HepG2 (cell line): ENCODE results near the gene FBXO33. TPM values are rescaled to one million over a fixed set of nuclear protein-coding genes. Genes with fewer than 3 reads are reported as not detected.

Source experiments
- ATAC-seq: fragments of 200-7000 bp; cut with Tn5 transposase; 3 replicates; pipeline ENCODE4 v1.9.1; 2020; ENCODE audit warnings: mild to moderate bottlenecking, moderate library complexity
- BruUV-seq: library from RNA; stranded (reverse); fragments of 400-500 nt; replicated peaks from 2 replicates; lab custom pipeline; 2021; lab: Mats Ljungman, UMichigan
- CTCF ChIA-PET: fragments of 300-600 bp; formaldehyde crosslinking; extraction: SDS; loops from one replicate; lab custom pipeline; 2021; ENCODE audit warnings: low total read pairs, inconsistent platforms, low intra/inter-chr PET ratio; lab: Yijun Ruan, JAX
- POLR2A ChIA-PET: fragments of 350-600 bp; sonication (Branson Sonifier 250); formaldehyde crosslinking; loops from one replicate; lab custom pipeline; 2020; ENCODE audit warnings: antibody characterized with exemption, inconsistent platforms; lab: Yijun Ruan, JAX
- DNase-seq: peaks from one replicate; pipeline ENCODE4 v3.0.0-alpha.2; 2015; ENCODE audit warnings: low spot score
- FAIRE-seq: peaks from 3 replicates; lab custom pipeline; 2011; peaks lifted over from hg19 to GRCh38; lab: Jason Lieb, UNC
- H2AFZ ChIP-seq: one replicate; pipeline ENCODE4 v1.6.1; 2011; ENCODE audit warnings: low read length, inconsistent platforms
- H3K27ac ChIP-seq: fragments of 300-600 bp; 3 replicates; pipeline ENCODE4 v1.8.0; 2011; ENCODE audit warnings: mixed run types, mild to moderate bottlenecking, mixed read lengths, low read length, inconsistent platforms; ENCODE audit not compliant: insufficient read depth; ENCODE audit errors: extremely low read length
- H3K27me3 ChIP-seq, 2 experiments: fragments of 200-600 bp in 1 of 2; 2 replicates in 1 of 2; 3 replicates in 1 of 2; pipeline versions ENCODE4 v1.6.0 to v1.8.0; 2011; ENCODE audit warnings: low read length in 2 of 2, mild to moderate bottlenecking in 2 of 2, moderate library complexity in 2 of 2, inconsistent platforms in 1 of 2; ENCODE audit not compliant: insufficient read depth in 2 of 2, control insufficient read depth in 1 of 2
- H3K36me3 ChIP-seq, 2 experiments: fragments of 200-600 bp in 1 of 2; replicated peaks in 1 of 2; 2 replicates in 1 of 2; 3 replicates in 1 of 2; pipeline versions ENCODE4 v1.5.1 to v1.8.0; 2011; ENCODE audit warnings: low read length in 2 of 2, inconsistent platforms in 1 of 2; ENCODE audit not compliant: insufficient read depth in 2 of 2, control insufficient read depth in 1 of 2
- H3K4me1 ChIP-seq: 2 replicates; pipeline ENCODE4 v1.5.1; 2012; ENCODE audit warnings: low read length, inconsistent platforms; ENCODE audit not compliant: insufficient read depth
- H3K4me2 ChIP-seq: 2 replicates; pipeline ENCODE4 v1.6.0; 2011; ENCODE audit warnings: low read depth, low read length, inconsistent platforms
- H3K4me3 ChIP-seq, 3 experiments: fragments of 200-600 bp in 1 of 3; sonication (generic), shearing (Covaris generic) in 1 of 3; replicated peaks in 1 of 3; 2 replicates each; pipeline ENCODE4 v1.5.1; 2011 to 2016; ENCODE audit warnings: low read length in 3 of 3, inconsistent platforms in 2 of 3, low read depth in 2 of 3, mild to moderate bottlenecking in 2 of 3, control low read depth in 1 of 3, mixed read lengths in 1 of 3; ENCODE audit not compliant: insufficient read depth in 1 of 3
- H3K79me2 ChIP-seq: one replicate; pipeline ENCODE4 v1.6.1; 2011; ENCODE audit warnings: low read length, inconsistent platforms; ENCODE audit not compliant: insufficient read depth
- H3K9ac ChIP-seq: 2 replicates; pipeline ENCODE4 v1.6.0; 2011; ENCODE audit warnings: mild to moderate bottlenecking, low read depth, low read length, inconsistent platforms; ENCODE audit not compliant: insufficient read depth
- H3K9me3 ChIP-seq: 2 replicates; pipeline ENCODE4 v1.5.1; 2012; ENCODE audit warnings: mild to moderate bottlenecking, low read length
- H4K20me1 ChIP-seq: 2 replicates; pipeline ENCODE4 v1.6.0; 2011; ENCODE audit warnings: inconsistent platforms, mild to moderate bottlenecking, low read length, moderate library complexity; ENCODE audit not compliant: insufficient read depth
- ARID2 ChIP-seq: sonication (generic); formaldehyde crosslinking; IDR thresholded peaks from 2 replicates; pipeline ENCODE4 v1.8.1; 2022; ENCODE audit warnings: mild to moderate bottlenecking, missing genetic modification reagents, borderline replicate concordance
- CBX2 ChIP-seq, 2 experiments: fragments of 200-600 bp in 1 of 2; sonication (generic); formaldehyde crosslinking in 1 of 2; IDR thresholded peaks; 2 replicates each; pipeline versions ENCODE4 v1.7.0 to v1.8.1; 2018 to 2022; ENCODE audit warnings: low read depth in 2 of 2, low read length in 1 of 2, mild to moderate bottlenecking in 1 of 2, missing genetic modification reagents in 1 of 2
- HOXA3 ChIP-seq: sonication (generic); formaldehyde crosslinking; IDR thresholded peaks from 2 replicates; pipeline ENCODE4 v1.5.0; 2020; ENCODE audit warnings: missing genetic modification reagents
- KMT2B ChIP-seq: IDR thresholded peaks from 2 replicates; pipeline ENCODE4 v1.6.1; 2016; ENCODE audit warnings: missing genetic modification reagents, missing compliant biosample characterization
- NRL ChIP-seq: sonication (generic); formaldehyde crosslinking; IDR thresholded peaks from 2 replicates; pipeline ENCODE4 v1.5.0; 2020; ENCODE audit warnings: missing genetic modification reagents, mild to moderate bottlenecking, moderate library complexity, borderline replicate concordance
- RARA ChIP-seq: IDR thresholded peaks from 2 replicates; pipeline ENCODE4 v1.6.1; 2016; ENCODE audit warnings: missing genetic modification reagents, missing compliant biosample characterization
- SATB2 ChIP-seq: sonication (generic); formaldehyde crosslinking; IDR thresholded peaks from 2 replicates; pipeline ENCODE4 v1.5.0; 2020; ENCODE audit warnings: missing genetic modification reagents
- ZC3H13 ChIP-seq: sonication (generic); formaldehyde crosslinking; IDR thresholded peaks from 2 replicates; pipeline ENCODE4 v1.8.1; 2023; ENCODE audit warnings: mild to moderate bottlenecking, missing genetic modification reagents, moderate library complexity
- ZNF138 ChIP-seq: sonication (generic); formaldehyde crosslinking; IDR thresholded peaks from 2 replicates; pipeline ENCODE4 v1.5.0; 2020; ENCODE audit warnings: mild to moderate bottlenecking, low read depth, missing genetic modification reagents
- ZNF234 ChIP-seq: sonication (generic); formaldehyde crosslinking; conservative IDR thresholded peaks from 2 replicates; pipeline ENCODE4 v1.5.1; 2020; ENCODE audit warnings: mild to moderate bottlenecking, missing genetic modification reagents
- ZNF343 ChIP-seq: sonication (generic); formaldehyde crosslinking; IDR thresholded peaks from 2 replicates; pipeline ENCODE4 v1.4.0; 2020; ENCODE audit warnings: mild to moderate bottlenecking, missing genetic modification reagents
- ZNF552 ChIP-seq: sonication (generic); formaldehyde crosslinking; IDR thresholded peaks from 2 replicates; pipeline ENCODE4 v1.9.0; 2022; ENCODE audit warnings: missing genetic modification reagents, mild to moderate bottlenecking, borderline replicate concordance
- ZNF768 ChIP-seq: sonication (generic); formaldehyde crosslinking; IDR thresholded peaks from 2 replicates; pipeline ENCODE4 v1.4.0; 2020; ENCODE audit warnings: missing genetic modification reagents
- ZNF776 ChIP-seq: sonication (generic); formaldehyde crosslinking; IDR thresholded peaks from 2 replicates; pipeline ENCODE4 v1.4.0; 2020; ENCODE audit warnings: mild to moderate bottlenecking, missing genetic modification reagents
- ZNF891 ChIP-seq: sonication (generic); formaldehyde crosslinking; IDR thresholded peaks from 2 replicates; pipeline ENCODE4 v1.5.0; 2020; ENCODE audit warnings: mild to moderate bottlenecking, missing genetic modification reagents
- WGBS: methylation state at CpG from one replicate; pipeline ENCODE4 v1.1.6; 2017; ENCODE audit warnings: low lambda C conversion rate; 5-methylcytosine and 5-hydroxymethylcytosine counted together
- in situ Hi-C: cut with HindIII; loops from 2 replicates; pipeline ENCODE4 v1.10.0; 2017; ENCODE audit warnings: low pct_unique_long_range_greater_than_20kb; ENCODE audit not compliant: extremely low pct_ligation_motif_present
- intact Hi-C: fragments of 100-400 bp; cut with micrococcal nuclease; formaldehyde crosslinking; loops from one replicate; pipeline ENCODE4 v1.10.0; 2022; ENCODE audit not compliant: unreplicated experiment
- polyA plus RNA-seq, 8 experiments: library from polyadenylated mRNA; depleted of rRNA in 3 of 8; stranded (reverse) in 7 of 8; unstranded in 1 of 8; fragments of >200 nt; fragmentation: Illumina TruSeq in 4 of 8; extraction: Trizol in 4 of 8; gene quantifications; 2 replicates each; pipeline versions ENCODE4 v1.2.1 to v1.2.3, GENCODE V29; 2011 to 2016; ENCODE audit warnings: low read depth in 4 of 8, missing spikeins in 1 of 8, mixed read lengths in 1 of 8; ENCODE audit not compliant: insufficient read depth in 1 of 8
- total RNA-seq, 5 experiments: library from RNA; depleted of rRNA; stranded (reverse); fragments of >200 nt; fragmentation: Illumina TruSeq; extraction: Trizol; gene quantifications; 2 replicates each; pipeline ENCODE4 v1.2.3, GENCODE V29; 2016; ENCODE audit warnings: low read depth in 1 of 5
- TF ChIP-seq, protein P1 (sequence below): sonication (generic); formaldehyde crosslinking; IDR thresholded peaks from 2 replicates; pipeline ENCODE4 v1.4.0; 2020; ENCODE audit warnings: low read depth, mild to moderate bottlenecking, missing genetic modification reagents
- TF ChIP-seq, protein P2 (sequence below): sonication (generic); formaldehyde crosslinking; IDR thresholded peaks from 2 replicates; pipeline ENCODE4 v1.8.0; 2022; ENCODE audit warnings: mild to moderate bottlenecking, missing genetic modification reagents, moderate library complexity
- TF ChIP-seq, protein P3 (sequence below): sonication (generic); formaldehyde crosslinking; IDR thresholded peaks from 2 replicates; pipeline ENCODE4 v1.5.0; 2020; ENCODE audit warnings: mild to moderate bottlenecking, missing genetic modification reagents

FBXO33 gene
- total and polyA plus RNA-seq, 2 of the 13 experiments (the other 11 are each of a cell fraction or from before 2014, with no cell fraction given): 15.5 to 16.9 TPM

DNA sequence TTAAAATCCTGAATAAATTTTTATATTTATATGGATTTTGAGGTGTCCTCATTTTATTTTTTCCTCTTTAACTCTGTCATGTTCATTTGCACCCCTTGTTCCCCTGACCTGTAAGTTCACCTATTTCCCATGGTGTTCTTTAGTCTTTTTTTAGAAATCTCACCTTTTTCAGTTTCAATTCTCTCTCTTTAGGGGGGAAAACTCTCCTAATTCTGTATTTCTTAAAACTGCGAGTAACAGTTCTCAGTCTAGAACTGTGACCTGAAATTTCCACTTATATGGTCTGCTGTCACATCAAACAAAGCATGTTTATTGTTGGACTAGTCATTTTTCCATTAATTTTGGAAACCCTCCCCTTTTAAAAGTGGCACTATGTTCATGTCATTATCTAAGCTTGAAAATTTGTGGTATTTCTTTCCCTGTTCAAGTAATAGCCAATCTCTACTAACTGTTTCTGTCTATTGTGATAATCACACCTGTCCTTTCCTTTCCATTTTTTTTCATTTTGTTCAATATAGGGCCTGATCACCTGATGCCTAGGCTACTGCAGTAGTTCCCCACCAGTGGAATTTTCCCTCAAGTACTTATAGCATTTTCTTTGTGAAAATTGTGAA is 14.0 kb upstream of the FBXO33 start (continued):
- TF ChIP-seq, protein P1, sequence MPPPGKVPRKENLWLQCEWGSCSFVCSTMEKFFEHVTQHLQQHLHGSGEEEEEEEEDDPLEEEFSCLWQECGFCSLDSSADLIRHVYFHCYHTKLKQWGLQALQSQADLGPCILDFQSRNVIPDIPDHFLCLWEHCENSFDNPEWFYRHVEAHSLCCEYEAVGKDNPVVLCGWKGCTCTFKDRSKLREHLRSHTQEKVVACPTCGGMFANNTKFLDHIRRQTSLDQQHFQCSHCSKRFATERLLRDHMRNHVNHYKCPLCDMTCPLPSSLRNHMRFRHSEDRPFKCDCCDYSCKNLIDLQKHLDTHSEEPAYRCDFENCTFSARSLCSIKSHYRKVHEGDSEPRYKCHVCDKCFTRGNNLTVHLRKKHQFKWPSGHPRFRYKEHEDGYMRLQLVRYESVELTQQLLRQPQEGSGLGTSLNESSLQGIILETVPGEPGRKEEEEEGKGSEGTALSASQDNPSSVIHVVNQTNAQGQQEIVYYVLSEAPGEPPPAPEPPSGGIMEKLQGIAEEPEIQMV: no peak
- TF ChIP-seq SATB2 (no peak), RARA (CRISPR knock-in tag) (no peak), HOXA3 (CRISPR knock-in tag) (no peak)
- TF ChIP-seq, protein P2, sequence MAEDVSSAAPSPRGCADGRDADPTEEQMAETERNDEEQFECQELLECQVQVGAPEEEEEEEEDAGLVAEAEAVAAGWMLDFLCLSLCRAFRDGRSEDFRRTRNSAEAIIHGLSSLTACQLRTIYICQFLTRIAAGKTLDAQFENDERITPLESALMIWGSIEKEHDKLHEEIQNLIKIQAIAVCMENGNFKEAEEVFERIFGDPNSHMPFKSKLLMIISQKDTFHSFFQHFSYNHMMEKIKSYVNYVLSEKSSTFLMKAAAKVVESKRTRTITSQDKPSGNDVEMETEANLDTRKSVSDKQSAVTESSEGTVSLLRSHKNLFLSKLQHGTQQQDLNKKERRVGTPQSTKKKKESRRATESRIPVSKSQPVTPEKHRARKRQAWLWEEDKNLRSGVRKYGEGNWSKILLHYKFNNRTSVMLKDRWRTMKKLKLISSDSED: no peak
- TF ChIP-seq, all 625 proteins: peak for 0

DNA sequence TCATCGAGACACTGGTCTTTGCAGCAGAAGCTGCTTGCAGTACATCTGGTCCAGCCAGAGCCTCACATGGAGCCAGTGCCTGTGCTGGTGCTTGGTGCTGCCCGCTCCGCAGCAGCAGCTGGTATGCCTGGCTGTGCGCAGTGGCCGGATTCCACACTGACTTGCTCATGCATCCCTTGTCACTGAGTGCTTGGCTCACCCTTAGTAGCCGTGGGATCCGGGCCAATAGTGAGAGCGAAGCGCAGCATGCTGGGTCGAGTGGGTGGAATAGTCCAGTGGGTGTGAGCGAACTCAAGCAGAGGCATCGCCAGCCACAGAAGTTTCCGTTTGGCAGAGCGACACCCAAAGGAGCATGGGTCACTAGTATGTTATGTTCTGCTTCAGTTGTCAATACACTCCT is 10.1 kb upstream of the FBXO33 start:
- in situ Hi-C loops: no loop called here
- Histone ChIP-seq H3K27me3 (no peaks in the 10 kb centered on the region), H3K27ac (no peak overlapping the region), H3K4me3 (no peak overlapping the region), H3K4me1 (peaks cover 3% of the 10 kb centered on the region), H3K4me2 (no peak overlapping the region), H3K9me3 (no peaks in the 10 kb centered on the region), H3K79me2 (no peaks in the 10 kb centered on the region), H3K36me3 (no peaks in the 10 kb centered on the region), H2AFZ (no peak overlapping the region), H4K20me1 (no peaks in the 10 kb centered on the region), H3K9ac (no peak overlapping the region)
- ChIA-PET CTCF (no interaction called here), POLR2A (no interaction called here)
- ATAC-seq (peak; percentile 44), DNase-seq (no peak), FAIRE-seq (no peak)
- 82% methylated on average over 14 of the region's 14 CpGs for WGBS
- TF ChIP-seq CBX2 (IDR thresholded peaks at IDR 0.05; ENCODE audit: low read depth, low read length) (no peak), CBX2 (CRISPR knock-in tag; IDR thresholded peaks at IDR 0.05; ENCODE audit: low read depth) (no peak), ZNF343 (CRISPR knock-in tag) (no peak), ARID2 (no peak), ZC3H13 (CRISPR knock-in tag) (no peak), ZNF768 (CRISPR knock-in tag) (peak; percentile 15; the same call in 1 of the 2 replicates), ZNF891 (CRISPR knock-in tag) (peak; percentile 46; the same call in 1 of the 2 replicates), ZNF138 (no peak), ZNF234 (CRISPR knock-in tag) (no peak), ZNF776 (no peak), NRL (CRISPR knock-in tag) (peak; percentile 46; the same call in 1 of the 2 replicates), ZNF552 (CRISPR knock-in tag) (0 out of 2 replicates have a peak, but pooled peaks have one; percentile 33), KMT2B (CRISPR knock-in tag) (no peak)
- TF ChIP-seq, protein P3, sequence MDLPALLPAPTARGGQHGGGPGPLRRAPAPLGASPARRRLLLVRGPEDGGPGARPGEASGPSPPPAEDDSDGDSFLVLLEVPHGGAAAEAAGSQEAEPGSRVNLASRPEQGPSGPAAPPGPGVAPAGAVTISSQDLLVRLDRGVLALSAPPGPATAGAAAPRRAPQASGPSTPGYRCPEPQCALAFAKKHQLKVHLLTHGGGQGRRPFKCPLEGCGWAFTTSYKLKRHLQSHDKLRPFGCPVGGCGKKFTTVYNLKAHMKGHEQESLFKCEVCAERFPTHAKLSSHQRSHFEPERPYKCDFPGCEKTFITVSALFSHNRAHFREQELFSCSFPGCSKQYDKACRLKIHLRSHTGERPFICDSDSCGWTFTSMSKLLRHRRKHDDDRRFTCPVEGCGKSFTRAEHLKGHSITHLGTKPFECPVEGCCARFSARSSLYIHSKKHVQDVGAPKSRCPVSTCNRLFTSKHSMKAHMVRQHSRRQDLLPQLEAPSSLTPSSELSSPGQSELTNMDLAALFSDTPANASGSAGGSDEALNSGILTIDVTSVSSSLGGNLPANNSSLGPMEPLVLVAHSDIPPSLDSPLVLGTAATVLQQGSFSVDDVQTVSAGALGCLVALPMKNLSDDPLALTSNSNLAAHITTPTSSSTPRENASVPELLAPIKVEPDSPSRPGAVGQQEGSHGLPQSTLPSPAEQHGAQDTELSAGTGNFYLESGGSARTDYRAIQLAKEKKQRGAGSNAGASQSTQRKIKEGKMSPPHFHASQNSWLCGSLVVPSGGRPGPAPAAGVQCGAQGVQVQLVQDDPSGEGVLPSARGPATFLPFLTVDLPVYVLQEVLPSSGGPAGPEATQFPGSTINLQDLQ (CRISPR knock-in tag): no peak
- no TSS peak for BruUV-seq
- intact Hi-C loops: no loop called here
